Temporal lobe (tissue), 1 donor: ENCODE results near the gene MOB3B. TPM values are rescaled to one million over a fixed set of nuclear protein-coding genes. Genes with fewer than 3 reads are reported as not detected.

Experiments
- total RNA-seq: library from RNA; depleted of rRNA; stranded (reverse); fragments of >200 nt; gene quantifications from one replicate; pipeline ENCODE4 v1.2.3, GENCODE V29; 2014

MOB3B gene
- total RNA-seq, 1 donor from 2014 or later = 7.6 TPM

Other genes with a start within 250 kb of the MOB3B start
- gene EQTN, start 232.7 kb downstream of the MOB3B start, total RNA-seq = 1.2 TPM
- not detected for gene IFNK, start 5.5 kb downstream of the MOB3B start, total RNA-seq
- gene C9orf72, start 43.7 kb upstream of the MOB3B start, total RNA-seq = 48.7 TPM